Lower leg skin (tissue), 3 donors: ENCODE results near the gene CEACAM5.

Experiments used
- POLR2A ChIP-seq, 2 donors: fragments of 450-650 bp; IDR thresholded peaks; one replicate each; pipeline ENCODE4 v1.6.1; 2016 to 2017; ENCODE audit warnings: antibody characterized with exemption in 2 of 2, mild to moderate bottlenecking in 1 of 2, moderate library complexity in 1 of 2
- TF ChIP-seq, protein P1 (sequence below), 3 donors: fragments of 450-650 bp; IDR thresholded peaks; one replicate each; pipeline ENCODE4 v1.5.1; 2016; ENCODE audit warnings: antibody characterized with exemption in 3 of 3, mild to moderate bottlenecking in 3 of 3, moderate library complexity in 2 of 3

DNA sequence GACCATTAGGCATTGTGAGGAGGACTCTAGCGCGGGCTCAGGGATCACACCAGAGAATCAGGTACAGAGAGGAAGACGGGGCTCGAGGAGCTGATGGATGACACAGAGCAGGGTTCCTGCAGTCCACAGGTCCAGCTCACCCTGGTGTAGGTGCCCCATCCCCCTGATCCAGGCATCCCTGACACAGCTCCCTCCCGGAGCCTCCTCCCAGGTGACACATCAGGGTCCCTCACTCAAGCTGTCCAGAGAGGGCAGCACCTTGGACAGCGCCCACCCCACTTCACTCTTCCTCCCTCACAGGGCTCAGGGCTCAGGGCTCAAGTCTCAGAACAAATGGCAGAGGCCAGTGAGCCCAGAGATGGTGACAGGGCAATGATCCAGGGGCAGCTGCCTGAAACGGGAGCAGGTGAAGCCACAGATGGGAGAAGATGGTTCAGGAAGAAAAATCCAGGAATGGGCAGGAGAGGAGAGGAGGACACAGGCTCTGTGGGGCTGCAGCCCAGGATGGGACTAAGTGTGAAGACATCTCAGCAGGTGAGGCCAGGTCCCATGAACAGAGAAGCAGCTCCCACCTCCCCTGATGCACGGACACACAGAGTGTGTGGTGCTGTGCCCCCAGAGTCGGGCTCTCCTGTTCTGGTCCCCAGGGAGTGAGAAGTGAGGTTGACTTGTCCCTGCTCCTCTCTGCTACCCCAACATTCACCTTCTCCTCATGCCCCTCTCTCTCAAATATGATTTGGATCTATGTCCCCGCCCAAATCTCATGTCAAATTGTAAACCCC, 2.8 kb upstream of the CEACAM5 start:
- TF ChIP-seq, protein P1, sequence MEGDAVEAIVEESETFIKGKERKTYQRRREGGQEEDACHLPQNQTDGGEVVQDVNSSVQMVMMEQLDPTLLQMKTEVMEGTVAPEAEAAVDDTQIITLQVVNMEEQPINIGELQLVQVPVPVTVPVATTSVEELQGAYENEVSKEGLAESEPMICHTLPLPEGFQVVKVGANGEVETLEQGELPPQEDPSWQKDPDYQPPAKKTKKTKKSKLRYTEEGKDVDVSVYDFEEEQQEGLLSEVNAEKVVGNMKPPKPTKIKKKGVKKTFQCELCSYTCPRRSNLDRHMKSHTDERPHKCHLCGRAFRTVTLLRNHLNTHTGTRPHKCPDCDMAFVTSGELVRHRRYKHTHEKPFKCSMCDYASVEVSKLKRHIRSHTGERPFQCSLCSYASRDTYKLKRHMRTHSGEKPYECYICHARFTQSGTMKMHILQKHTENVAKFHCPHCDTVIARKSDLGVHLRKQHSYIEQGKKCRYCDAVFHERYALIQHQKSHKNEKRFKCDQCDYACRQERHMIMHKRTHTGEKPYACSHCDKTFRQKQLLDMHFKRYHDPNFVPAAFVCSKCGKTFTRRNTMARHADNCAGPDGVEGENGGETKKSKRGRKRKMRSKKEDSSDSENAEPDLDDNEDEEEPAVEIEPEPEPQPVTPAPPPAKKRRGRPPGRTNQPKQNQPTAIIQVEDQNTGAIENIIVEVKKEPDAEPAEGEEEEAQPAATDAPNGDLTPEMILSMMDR (IDR thresholded peaks at IDR 0.05) = no peak
- no peak for TF ChIP-seq POLR2A (IDR thresholded peaks at IDR 0.05)
